ENCODE results near the gene ENO4.

ENO4 gene

DNA sequence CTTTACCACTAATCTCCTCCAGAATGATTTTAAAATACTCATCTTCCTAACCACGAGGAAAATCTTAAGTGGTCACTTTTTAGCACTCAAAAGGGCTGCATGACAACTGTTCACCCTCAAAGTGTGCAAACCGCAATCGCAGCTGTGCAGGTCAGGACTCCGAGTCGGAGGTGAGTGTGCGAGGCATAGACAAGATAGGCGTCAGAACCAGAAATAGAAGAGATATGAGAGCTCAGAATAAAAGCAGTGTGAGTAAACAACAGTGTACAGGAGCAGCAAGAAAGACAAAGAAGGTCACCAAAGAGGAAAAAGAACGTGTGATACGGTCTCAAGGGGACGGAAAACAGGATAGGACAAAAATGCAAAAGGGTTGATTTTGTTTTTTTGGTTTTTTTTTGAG lies 17.5 kb upstream of the ENO4 start:
- no peak for DNase-seq

DNA sequence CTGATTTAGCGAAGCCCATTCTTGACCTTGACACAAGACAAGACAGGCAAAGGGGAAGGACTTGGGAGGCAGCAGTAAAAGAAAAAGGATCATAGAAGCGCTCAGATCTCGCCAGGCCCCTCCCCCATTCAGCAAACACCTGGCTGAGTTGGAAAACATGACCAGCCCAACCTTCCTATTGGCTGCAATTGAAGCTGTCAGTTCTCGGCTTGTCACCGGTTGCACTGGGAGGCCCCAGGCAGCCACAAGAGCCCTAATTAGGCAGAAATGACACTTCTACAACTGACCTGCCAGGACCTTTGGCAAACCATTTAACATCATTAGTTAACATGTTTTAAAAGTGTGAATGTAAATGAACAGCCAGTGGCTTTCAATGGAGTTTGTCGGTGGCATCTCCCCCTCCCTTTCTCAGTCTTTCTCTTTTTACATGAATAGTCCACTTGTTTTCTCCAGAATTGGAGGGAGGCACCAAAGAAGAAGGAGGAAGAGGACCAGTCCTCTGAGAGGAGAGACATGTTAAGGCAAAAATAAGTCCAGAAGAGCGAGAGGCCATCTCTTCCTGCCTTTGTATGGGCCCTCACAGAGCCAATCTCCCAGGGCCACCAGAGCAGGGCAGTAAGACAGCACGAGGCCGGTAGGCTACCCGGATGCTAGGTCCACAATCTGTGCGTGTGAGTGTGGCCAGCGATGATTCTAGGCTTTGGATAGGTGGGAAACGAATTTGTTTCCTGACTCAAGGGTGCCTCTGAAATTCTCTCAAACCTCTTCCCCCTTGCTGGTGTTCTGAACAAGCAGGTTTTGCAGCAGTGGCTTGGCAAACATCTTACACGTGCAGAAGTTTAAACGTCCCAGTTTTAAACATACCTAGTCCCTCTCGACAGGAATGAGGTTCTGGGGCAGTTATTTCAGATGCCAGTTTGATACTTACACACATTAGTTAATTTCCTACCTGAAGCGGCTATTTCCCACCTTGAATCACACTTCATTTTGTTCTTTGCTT lies 15.0 kb upstream of the ENO4 start:
- no peak for DNase-seq

DNA sequence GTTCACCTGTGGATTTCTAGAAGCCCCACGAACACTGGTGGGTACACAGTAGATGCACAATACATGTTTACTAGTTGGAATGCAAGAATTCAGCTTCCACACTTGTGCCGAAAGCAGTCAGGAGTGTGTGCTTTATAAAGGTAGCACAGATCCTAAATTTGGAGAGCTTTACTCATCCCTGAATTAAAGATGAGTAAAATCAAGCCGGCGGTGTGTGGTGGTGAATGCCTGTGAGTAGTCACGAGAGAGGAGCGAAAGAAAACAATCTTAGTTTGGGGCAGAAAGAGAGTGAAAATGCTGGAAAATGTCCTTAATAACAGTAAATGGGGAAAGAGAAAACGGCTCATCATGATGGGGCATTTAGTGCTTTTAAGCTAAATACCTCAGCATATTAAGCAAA lies 13.6 kb upstream of the ENO4 start:
- no peak for DNase-seq

DNA sequence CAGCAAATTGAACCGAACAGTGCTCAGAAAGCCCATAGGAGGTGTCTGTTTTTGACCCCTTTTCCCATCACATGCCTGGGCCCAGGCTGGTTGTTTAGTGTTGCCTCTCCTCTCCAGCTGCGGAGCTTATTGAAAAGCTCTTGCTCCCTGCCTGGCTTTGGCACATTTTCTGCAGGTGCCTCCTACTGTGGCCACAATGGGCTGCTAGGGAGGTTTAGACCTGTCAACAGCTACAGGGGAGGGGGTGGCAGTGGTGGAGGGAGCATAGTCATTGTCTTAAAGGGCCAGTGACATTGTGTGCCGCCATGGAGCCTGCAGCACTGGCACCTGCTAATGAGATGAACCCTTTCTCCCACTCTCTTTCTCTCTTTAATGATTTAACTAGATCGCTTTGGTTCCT lies 13.2 kb upstream of the ENO4 start:
- no peak for DNase-seq

DNA sequence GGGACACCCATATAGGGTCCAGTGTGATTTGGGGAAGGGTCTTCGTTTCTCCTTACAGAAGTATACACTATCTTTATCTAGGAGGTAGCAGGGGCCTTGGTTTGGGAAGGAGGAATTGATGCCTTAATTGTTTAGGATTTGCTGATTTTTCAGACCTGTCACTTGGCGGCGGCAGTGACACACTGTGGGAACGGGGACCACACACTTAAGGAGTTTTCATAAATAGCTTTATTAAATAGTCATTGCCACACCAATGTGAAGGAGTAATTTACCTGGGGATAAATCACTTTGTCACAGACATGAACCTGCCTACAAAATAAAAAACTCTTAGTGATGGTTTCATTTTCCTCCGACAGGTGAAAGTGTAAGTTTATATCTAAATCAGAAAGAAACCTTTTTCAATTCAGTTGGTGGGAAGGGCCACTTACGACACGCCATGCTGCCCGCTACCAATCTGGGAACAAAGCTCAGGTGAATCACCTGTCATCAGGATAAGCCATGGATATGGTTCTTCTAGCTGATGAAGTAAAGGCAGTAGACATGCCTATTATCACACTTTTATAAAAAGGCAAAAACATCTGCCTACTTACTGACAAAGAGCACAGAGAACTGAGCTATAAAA lies 12.3 kb upstream of the ENO4 start:
- no peak for DNase-seq

DNA sequence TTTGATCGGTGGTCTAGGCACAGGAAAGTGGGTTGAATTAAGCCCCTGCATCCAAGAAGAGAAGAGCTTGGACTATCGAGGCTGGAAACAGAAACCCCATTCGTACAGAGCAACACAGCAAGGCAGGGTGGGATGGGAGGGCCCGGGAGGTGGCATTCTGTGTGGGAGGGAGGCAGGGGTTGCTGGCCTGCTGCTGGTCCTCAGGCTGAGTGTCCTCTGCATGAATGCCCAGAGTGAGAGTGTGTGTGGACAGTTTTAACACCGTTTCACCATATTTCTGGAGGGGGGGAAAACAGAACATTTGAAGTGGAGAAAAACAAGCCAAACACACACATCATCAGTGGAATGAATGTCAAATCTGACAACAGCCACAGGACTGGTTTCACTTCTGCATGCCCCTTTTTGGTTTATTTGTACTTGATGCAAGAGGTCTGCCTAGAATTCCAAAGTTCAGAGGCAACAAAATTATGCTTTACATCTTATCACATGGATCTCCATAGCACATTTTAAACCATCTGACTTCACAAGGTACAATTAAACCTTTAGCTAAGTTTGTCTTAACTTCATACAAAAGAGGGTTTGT lies 11.1 kb upstream of the ENO4 start:
- DNase-seq, result no peak

DNA sequence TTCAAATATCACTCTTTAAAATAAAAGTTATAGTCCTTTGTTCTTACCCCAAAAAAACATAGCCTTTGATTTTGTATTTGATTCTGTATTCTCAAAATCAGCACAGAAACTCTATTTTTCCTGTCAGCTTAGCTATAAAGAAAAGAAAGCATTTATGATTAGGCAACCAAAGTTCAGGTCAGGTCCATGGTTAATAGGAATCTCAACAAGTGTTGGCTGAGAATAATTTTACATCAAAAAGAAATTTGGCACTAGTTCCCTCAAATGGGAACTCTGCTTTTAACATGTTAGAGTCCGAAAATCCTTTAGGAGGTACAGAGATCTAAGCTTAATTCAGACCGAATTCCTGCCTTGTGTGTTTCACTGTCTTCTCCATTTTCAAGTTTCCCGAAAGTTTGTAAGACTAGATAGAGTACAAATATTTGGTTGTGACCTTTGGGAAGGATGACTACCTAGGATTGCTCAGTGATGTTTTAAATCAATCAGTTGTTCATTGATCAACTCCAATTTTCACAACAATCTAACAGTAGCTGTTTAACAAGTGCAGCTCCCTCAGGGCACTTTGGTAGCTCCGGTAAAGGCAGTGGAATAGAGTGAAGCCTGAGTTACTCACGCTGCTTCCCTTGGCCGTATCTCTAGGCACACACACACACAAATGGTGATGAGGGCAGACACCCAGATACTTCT lies 8.8 kb upstream of the ENO4 start:
- DNase-seq, result no peak

DNA sequence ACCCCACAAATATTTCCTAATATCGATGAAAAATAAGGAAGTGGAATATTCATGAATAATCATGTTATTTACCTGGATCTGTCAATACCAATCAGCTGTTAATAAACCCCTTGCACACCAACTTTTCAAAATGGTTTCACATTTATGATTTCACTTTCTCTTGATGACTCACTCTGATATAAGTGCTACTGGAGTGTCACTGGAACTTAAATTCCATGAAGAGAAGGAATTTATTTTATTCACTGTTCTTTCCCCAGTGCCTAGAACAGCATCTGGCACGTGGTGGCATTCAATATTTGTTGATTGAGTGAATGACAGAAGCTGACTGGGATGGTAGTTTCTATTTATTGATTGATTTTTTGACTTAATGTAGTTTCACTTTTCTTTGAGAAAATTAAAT lies 3.5 kb upstream of the ENO4 start:
- DNase-seq, result no peak

DNA sequence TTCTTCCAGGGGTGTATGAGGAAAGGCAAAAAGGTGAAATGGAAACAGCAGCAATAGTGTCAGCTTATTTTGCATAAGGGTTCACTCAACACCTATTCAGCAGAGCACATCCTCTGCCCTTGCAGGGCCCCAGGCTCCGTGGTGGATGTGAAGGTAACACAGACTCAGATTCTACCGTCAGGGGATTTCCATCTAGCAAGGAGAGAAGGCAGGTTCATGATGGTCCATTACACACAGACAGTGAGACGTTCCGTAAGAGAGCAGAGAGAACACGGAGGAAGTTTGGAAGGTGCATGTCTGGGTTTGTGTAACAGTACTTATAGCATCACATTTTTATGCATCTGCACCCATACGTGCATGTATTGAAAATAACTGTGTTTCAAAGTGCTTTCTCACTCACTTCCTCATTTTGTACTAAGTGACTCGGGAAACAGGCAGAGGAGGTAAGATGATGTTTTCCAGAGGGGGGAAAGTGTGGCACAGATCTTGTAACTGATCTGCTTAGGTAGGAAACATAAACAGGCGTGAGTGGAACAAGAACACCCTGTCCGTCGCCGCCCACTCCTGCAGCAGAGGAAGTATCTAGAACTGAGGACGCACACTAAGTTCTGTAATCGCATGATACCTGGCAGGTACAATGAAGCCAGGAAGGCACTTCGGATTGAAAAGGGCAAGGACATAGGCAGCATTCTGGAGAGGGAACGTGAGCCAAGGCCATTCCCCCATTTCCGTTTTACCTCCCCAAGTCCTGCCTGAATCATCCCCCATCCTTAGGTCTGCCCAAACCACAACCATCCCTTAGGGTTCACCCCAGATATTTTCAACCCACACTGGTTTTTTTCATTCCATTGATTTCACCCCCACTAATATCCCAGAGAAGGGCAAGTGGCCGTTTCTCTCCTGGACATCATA lies 1.0 kb upstream of the ENO4 start:
- DNase-seq, result no peak

DNA sequence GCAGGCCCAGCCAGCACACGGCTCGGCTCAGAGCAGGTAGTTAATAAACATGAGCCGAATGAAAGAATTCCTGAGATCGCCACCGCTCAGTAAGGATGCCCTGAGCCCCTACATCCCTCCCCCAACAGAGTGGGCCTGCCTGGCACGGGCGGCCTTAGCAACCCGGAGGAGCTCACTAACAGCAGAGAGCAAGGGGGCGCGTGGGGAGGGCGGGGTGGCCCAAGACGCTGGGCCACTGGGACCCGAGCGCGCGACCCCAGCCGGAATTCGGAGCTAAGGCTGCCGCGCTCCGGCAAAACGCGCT lies 403 bp upstream of the ENO4 start:
- DNase-seq, result no peak

DNA sequence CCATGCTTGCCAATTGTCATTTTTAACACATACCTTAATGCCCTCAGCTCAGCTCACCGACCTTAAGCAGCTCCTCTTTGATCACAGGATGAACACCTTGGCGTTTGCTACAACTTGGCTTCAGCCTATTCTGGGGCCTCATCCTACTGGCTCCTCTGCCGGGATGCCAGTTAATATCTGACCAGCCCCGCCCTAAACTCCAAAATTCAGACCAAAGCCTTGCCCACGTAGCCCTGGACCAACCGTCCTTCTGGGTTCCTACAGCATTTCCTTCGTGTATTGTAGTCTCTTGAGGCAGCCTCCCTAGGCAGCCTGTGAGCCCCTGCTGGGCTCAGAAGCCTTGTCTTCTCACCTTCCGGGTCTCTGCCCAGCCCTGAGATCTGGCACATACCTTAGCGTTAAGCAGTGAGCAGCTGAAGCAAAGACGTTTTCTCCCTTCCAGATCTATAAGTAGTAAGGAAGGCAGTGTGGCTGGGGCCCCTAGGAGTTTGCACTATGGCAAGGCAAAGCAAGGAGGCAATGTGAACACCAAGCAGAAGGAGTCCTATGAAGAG lies 836 bp downstream of the ENO4 start:
- no peak for DNase-seq

DNA sequence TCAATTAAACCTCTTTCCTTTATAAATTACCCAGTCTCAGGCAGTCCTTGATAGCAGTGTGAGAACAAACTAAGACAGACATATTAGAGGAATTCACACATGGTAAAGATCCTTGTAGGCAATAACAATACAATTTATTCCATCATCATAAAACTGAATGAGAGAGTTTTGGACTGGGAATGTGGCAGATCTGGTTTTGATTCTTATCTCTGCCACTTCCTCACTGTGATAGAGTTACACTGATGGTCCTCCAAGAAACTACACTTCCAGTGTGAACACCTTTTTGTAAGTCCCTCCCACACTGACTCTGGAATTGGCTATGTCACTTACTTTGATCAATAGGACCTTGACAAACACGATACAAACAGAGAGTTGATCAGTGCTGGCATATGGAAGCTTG lies 2.9 kb downstream of the ENO4 start:
- no peak for DNase-seq

DNA sequence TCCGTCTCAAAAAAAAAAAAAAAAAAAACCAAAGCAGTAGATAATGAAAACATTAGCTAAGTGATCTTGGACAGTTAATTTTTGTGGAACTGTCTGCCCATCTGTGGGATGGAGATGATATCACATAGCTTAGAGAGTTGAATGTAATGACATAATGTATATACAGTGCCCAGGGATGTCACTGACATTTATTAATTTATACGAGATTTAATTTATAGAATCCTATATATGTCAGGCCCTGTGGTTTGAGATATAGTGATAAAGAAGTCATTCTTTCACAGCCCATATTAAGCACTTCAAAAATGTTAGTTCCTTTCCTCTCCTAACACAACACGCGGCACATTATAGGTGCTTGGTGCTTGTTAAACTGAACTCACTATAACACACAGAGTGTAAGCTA lies 4.0 kb downstream of the ENO4 start:
- no peak for DNase-seq

DNA sequence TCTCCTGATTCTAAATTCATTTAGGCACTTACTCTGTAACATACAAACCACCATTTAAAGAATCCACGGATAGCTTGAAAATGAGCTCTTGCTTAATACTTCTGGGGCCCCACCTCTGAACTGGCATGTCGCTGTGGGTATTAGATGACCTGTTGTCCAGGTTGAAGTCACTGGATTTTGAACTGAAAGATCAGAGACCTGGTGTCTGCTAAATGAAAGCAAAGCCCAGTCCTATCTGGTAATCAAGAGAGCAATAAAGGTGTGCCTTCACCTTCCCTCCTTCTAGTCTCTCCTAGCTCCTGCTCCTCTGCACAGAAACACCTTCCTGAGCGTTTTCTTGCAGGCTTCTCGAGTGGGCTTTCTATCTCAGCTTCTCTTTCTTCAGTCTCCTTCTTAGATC lies 4.4 kb downstream of the ENO4 start:
- DNase-seq, result no peak

DNA sequence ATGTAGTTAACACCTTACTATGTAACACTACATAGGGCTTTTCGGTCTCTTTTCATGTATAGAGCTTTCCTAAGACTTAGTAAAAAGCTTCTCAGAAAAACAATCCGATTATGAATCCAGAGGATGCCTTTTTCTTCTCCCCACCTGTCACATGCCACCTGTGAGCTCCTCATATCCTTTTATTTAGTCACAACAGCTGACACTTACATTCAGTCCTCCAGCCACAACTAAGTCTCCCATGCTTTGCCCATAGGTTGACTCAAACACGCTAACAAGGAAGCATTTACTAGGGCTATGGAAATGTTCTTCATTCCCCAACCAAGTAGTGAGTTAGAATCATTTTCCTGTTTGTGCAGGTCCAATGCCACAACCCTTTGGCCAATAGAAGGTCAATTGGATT lies 7.9 kb downstream of the ENO4 start:
- DNase-seq, result no peak

DNA sequence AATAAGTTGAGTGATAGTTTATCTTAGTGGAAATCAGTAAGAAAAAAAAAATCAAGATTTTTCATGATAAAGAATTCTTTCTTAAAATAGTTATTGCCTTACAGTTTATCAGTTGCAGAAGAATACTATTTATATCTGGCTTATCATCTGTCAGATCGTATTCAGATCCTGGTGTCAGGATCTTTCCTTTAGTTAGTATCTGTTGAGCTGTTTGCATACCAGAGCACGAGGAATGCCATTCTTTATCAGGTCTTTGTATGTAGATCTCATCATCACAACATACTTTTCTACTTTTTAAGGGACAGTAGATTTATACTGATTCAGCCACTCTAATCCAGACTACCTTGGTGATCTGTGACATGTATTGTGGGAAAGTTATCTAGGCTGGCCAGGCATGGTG lies 12.5 kb downstream of the ENO4 start:
- no peak for DNase-seq

DNA sequence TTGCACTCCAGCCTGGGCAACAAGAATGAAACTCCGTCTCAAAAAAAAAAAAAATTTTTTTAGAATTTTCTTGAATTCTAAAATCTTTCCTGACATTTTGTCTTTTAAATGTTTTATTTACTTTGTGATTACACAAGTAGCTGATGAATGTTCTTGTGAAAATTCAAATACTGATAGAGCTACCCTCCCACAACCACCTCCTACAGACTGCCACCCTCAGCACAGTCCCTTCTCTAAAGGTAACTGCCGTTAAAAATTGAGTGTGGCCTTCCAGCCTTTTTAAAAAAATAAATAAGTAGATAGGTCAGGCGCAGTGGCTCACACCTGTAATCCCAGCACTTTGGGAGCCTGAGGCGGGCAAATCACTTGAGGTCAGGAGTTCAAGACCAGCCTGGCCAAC lies 15.1 kb downstream of the ENO4 start:
- DNase-seq, result no peak

DNA sequence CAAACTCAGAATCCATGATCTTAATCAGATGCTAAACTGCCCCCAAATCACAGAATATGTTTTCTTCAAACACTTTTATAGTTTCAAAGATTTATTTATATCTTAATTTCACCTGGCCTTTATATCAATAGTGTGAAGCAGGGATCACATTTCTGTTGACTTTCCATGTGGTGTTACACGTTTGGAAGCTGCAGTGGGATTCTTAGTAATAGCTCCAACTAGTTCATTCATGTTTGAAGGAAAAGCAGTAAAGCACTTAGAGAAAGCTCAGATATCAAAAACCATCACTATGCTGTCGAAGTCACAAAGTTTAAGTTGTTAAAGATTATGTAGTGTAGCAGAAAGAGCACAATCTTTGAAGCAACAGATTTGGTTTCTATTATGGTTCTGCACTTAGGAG lies 16.8 kb downstream of the ENO4 start:
- no peak for DNase-seq

DNA sequence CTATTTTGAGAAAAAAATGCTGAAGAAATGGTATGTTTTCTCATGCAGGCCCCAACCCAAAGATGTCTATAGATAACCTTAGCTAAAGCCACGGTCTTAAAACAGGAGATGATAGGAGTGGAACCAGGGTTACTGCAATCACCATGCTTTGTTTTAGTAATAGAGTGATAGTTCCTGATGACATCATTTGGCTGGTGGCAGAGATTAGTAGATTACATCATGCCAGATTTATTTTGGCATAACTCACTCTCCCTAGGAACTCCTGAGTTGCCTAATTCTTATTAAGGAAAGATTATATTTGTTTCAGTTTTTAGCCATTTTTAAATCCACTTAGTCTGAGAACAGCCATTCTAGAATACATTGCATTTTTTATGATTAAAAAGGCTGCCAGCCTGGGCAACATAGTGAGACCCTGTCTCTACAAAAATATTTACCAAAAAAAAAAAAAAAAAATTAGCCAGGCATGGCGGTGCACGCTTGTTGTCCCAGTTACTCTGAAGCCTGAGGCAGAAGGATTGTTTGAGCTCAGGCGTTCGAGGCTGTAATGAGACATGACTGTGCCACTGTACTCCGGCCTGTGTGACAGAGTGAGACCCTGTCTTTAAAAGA lies 17.8 kb downstream of the ENO4 start:
- DNase-seq, result no peak

DNA sequence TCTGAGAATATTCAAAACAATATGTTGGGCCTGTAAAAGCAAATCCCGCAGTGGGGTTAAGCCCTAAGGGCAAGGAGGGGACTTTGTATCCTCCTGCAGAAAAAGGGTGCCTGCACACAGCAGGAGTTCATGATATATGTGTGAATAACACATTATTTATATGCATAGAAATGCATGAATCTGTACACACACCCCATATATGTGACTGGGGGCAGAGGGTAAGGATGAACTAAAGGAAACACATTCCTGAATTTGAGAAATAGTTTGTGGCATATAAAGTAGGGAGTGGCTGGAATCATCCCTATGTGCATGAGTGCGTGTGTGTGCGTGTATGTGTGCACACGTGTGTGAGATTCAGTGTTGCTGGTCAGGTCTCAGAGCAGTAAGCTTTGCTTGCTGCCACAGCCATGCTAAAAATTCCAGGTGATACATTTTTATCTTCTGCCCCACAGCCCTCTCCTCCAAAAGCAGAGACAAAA lies 18.9 kb downstream of the ENO4 start:
- no peak for DNase-seq

DNA sequence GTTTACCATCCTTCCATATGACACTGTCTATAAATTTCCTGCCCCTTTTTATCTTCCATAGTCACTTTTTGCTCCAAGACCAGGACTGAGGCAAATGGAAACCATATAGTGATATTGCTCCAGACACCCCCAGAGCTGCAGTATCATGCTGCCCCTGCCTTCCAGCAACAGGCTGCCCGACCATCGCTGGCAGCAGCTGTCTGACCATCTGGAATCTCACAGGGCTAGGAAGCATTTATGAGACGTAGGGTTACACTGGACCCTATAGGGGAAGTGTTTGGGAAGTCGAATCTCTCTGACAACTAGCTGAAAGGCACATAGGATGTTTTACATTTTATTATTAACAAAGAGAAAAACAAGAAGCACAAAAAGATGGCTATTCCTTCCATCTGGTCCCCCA lies 19.4 kb downstream of the ENO4 start:
- DNase-seq, result no peak

DNA sequence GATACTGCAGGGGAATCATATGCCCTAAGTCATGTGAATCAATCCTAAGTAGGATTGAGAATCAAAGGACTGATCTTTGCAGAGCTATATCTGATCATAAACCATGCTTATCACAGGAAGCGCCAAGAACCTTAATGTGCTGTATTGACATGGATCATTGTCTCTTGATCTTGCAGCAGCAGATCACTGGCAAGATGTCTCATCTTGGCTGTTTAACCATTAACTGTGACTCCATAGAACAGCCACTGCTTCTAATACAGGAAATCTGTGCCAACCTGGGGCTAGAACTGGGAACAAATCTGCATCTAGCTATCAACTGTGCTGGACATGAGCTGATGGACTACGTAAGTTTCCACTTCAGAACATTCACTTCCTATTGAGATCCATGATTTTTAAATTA lies 21.6 kb downstream of the ENO4 start:
- no peak for DNase-seq

Measured in hippocampal formation (tissue), 2 donors.